Tongue (tissue), 2 donors: ENCODE data around the gene HP1BP3. TPM values are rescaled to one million over a fixed set of nuclear protein-coding genes. Genes with fewer than 3 reads are reported as not detected.

Experiments used
- DNase-seq: peaks from one replicate; pipeline ENCODE4 v3.0.0-alpha.2; 2015
- total RNA-seq: library from RNA; depleted of rRNA; stranded (reverse); fragments of >200 nt; gene quantifications from one replicate; pipeline ENCODE4 v1.2.3, GENCODE V29; 2014

HP1BP3 gene
- total RNA-seq, 1 donor from 2014 or later, result 287 TPM

- DNase-seq, result no peak
Measured at GRCh38 chr1:20770314-20771087, 16.6 kb downstream of the HP1BP3 start.

GRCh38 chr1:20767271-20767670 lies 19.8 kb downstream of the HP1BP3 start:
- DNase-seq, result no peak

GRCh38 chr1:20763417-20763816 lies 23.7 kb downstream of the HP1BP3 start:
- no peak for DNase-seq

GRCh38 chr1:20760322-20760721 lies 26.8 kb downstream of the HP1BP3 start:
- no peak for DNase-seq

GRCh38 chr1:20753589-20753988 lies 33.5 kb downstream of the HP1BP3 start:
- DNase-seq, result no peak

GRCh38 chr1:20751462-20751990 lies 35.6 kb downstream of the HP1BP3 start:
- no peak for DNase-seq

GRCh38 chr1:20742671-20743070 lies 44.4 kb downstream of the HP1BP3 start:
- no peak for DNase-seq

GRCh38 chr1:20740781-20741180 lies 46.3 kb downstream of the HP1BP3 start:
- DNase-seq, result no peak

GRCh38 chr1:20739225-20739624 lies 47.9 kb downstream of the HP1BP3 start:
- no peak for DNase-seq

GRCh38 chr1:20735581-20736111 lies 51.5 kb downstream of the HP1BP3 start:
- DNase-seq, result no peak

GRCh38 chr1:20733360-20733975 lies 53.6 kb downstream of the HP1BP3 start:
- no peak for DNase-seq

- peak; percentile 74 for DNase-seq
Measured at GRCh38 chr1:20732588-20733359, 54.3 kb downstream of the HP1BP3 start, which contains the start of gene SH2D5. SH2D5 (minus strand) TSS chr1:20732703; CDS start chr1:20728044, 4,659 bp downstream.

- DNase-seq, result peak; percentile 72
Measured at GRCh38 chr1:20732071-20732587, 55.0 kb downstream of the HP1BP3 start.

- DNase-seq, result no peak
Measured at GRCh38 chr1:20731057-20731991, 55.8 kb downstream of the HP1BP3 start.

GRCh38 chr1:20730690-20731056 lies 56.4 kb downstream of the HP1BP3 start:
- no peak for DNase-seq

GRCh38 chr1:20729990-20730689 lies 57.0 kb downstream of the HP1BP3 start:
- no peak for DNase-seq

- DNase-seq, result no peak
Measured at GRCh38 chr1:20729155-20729931, 57.8 kb downstream of the HP1BP3 start.

GRCh38 chr1:20728371-20729154 lies 58.5 kb downstream of the HP1BP3 start:
- no peak for DNase-seq
